Measurements from ENCODE around the gene IGLL5.

The IGLL5 gene

DNA sequence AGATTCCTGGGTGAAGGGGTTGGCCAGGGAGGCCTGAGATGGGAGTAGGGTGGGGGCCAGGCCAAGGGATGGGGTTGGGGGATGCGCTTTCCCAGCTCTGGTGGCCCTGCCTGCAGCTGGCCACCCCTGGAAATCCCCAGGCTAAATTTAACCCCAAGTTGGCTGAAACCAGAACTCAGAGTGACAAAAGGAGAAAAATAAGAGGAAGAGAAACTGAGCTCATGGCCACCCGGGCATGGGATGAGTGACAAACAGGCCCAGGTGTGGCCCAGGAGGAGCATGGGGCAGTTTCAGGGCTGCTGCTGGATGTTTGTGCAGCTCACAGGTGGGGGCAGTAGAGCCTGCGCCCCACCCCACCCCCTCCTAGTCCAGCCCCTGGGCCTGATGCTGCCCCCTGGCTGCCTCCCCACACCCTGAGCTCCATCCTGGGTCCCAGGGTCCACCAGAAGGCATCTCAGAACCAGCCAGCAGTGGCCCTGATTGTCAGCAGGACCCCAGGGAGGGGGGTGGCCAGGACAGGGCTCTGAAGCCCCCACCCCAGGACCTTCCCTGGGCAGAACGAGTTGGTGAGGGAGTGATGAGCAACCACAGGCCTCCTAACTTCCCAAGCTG, 48.0 kb downstream of the IGLL5 start:
- H3K4me3 ChIP-seq (replicated peaks; ENCODE audit: low read depth, low read length), result no peak overlapping the region
- no peak for TF ChIP-seq CTCF (IDR thresholded peaks at IDR 0.05; ENCODE audit: low read depth, low read length, missing control alignments)
- no peak for DNase-seq (ENCODE audit: extremely low read depth, low read depth)

GRCh38 chr22:22936180-22936914, 48.7 kb downstream of the IGLL5 start:
- no peak overlapping the region for H3K4me3 ChIP-seq (replicated peaks; ENCODE audit: low read depth, low read length)
- no peak for DNase-seq (ENCODE audit: extremely low read depth, low read depth)
- no peak for TF ChIP-seq CTCF (IDR thresholded peaks at IDR 0.05; ENCODE audit: low read depth, low read length, missing control alignments)

DNA sequence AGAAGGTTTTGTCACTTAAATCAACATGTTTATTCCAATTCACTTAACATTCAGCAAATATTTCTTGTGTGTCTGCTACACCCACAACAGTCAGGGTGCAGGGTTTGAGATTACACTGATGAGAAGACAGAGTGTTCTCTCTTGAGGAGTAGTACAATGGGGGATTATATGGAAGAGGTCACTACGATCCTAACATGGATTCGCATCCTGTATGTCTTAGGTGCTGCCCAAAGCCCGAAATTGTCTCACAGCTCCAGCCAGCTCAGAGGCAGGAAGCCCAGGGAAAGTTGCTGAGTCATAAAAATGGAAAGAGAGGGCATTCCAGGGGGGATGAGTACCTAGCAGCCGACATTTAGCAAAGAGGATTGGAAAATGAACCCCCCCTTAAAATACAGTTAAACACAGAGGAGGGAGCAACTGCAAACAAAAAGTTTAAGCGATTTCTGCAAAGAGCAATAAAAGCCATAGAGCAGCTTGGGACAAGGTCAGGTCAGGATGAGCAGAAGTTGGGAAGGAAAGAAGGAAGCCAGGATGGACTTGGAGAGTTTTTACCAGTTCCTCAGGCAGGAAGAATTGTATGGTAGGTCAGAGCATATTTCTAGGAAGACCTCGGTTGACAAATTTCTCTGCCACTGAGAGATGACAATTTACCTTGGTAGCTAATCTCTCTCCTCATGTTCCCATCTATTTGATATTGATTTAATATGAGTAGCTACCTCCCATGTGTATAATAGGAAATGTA, 49.5 kb downstream of the IGLL5 start:
- TF ChIP-seq CTCF (IDR thresholded peaks at IDR 0.05; ENCODE audit: low read depth, low read length, missing control alignments), result no peak
- H3K4me3 ChIP-seq (replicated peaks; ENCODE audit: low read depth, low read length), result no peak overlapping the region
- DNase-seq (ENCODE audit: extremely low read depth, low read depth), result no peak

- H3K4me3 ChIP-seq (replicated peaks; ENCODE audit: low read depth, low read length), result no peak overlapping the region
- TF ChIP-seq CTCF (IDR thresholded peaks at IDR 0.05; ENCODE audit: low read depth, low read length, missing control alignments), result no peak
- DNase-seq (ENCODE audit: extremely low read depth, low read depth), result no peak
Observed at GRCh38 chr22:22937894-22938480, 50.4 kb downstream of the IGLL5 start.

DNA sequence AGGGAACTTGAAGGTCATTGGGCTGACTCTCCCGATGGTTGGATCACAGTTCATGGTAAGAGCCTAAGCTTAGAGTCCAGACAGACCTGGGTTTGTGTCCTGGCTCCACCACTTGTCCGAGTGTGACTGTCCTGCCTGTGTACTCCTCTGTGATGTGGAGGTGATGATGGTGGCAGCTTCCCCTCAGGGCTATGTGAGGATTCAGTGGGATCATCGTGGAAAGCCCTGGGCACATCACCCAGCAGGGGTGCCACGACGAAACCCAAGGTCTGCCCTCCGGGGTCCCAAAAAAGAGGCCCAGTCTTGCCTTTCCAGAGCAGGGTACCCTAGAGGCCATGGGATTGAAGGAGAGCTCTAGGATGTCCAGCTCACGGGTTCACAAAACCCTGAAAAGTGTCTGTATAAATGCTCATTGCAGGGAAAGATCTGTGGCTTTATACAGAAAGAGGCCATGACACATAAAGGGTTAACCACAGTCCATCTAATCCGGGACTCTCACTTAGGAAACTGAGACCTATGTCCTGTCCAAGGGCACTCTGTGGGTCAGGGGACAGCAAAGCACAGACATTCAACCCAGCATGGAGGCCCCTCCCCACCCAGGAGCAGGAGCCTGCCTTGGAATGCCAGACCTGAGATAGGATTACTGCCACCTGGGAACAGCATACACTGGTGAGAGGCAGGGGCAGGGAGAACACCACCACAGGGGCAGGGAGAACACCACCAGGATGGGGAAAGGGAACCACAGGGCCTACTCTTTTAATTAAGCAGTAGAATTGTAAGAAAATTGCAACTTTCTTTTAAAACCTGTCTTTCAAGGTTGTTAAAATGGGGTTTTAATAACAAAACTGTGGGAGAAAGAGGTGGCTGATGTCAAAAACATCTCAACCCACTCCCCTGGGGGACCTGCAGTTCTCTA, 51.3 kb downstream of the IGLL5 start:
- H3K4me3 ChIP-seq (replicated peaks; ENCODE audit: low read depth, low read length), result no peak overlapping the region
- no peak for DNase-seq (ENCODE audit: extremely low read depth, low read depth)
- TF ChIP-seq CTCF (IDR thresholded peaks at IDR 0.05; ENCODE audit: low read depth, low read length, missing control alignments), result no peak

Data from HFF-Myc (cell line).